ENCODE measurements around the gene ACAD11. TPM values are rescaled to one million over a fixed set of nuclear protein-coding genes. Genes with fewer than 3 reads are reported as not detected.

The ACAD11 gene
- total RNA-seq, 1 experiment from 2014 or later = 20.3 TPM

DNA sequence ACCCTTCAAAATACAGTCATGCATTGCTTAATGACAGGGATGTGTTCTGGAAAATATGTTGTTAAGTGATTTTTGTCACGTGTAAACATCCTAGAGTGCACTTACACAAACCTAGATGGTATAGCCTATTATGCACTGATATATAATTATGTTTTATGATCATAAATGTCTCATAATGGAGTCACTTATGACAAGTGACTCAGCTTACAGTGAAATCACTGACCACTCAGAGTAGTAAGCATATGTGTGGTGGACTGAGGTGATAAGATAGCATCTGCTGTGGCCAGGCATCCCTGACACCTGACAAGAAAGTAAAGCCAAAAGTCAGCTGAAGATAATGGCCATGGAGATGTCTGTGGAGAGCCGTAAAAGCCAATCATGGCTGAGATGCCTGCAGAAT lies 5.4 kb downstream of the ACAD11 start:
- DNase-seq (ENCODE audit: low spot score) = no peak
- CTCF ChIA-PET = no interaction called here
- TF ChIP-seq ELF4 (CRISPR knock-in tag; IDR thresholded peaks at IDR 0.05; ENCODE audit: low read depth) = no peak
- Mint-ChIP-seq H3K36me3 (no peaks in the 10 kb centered on the region), H3K4me1 (peaks cover 9% of the 10 kb centered on the region), H3K27me3 (ENCODE audit: low read depth) (no peaks in the 10 kb centered on the region), H3K4me3 (no peak overlapping the region), H3K27ac (no peak overlapping the region), H3K9me3 (no peaks in the 10 kb centered on the region)
- ATAC-seq = no peak
- POLR2A ChIA-PET = no interaction called here

DNA sequence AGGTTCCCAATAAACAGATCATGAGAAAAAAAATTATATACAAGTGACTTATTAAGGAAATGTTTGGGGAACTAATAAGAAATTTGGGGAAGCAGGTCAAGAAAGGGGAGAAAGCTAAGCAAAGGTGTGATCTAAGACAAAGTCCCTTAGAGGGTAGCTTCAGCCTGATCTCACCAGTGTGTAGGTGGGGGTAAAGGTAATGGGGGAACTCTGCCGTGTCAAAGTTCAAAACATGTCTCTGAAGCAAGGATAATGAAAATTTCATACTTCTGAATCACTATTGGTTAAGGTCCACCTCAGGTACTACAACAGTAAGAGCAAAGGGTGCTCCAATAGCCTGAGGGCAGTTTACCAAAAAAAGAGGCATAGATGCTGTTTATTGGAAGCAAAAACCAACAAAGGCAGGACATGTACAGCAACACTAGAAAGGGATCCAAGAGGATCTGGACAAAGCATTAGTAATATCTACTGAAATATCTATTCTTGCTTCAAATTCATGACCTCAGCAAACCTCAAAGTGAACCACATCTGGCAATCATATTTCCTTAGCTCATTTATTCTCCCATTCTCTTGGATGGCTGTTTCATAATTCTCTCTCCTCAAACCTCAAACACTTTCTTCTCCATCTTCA lies 6.9 kb downstream of the ACAD11 start:
- Mint-ChIP-seq H3K4me3 (no peak overlapping the region), H3K4me1 (no peaks in the 10 kb centered on the region), H3K9me3 (no peaks in the 10 kb centered on the region), H3K36me3 (no peaks in the 10 kb centered on the region), H3K27me3 (ENCODE audit: low read depth) (no peaks in the 10 kb centered on the region), H3K27ac (no peak overlapping the region)
- ChIA-PET CTCF (no interaction called here), POLR2A (no interaction called here)
- no peak for ATAC-seq
- TF ChIP-seq, protein P1, sequence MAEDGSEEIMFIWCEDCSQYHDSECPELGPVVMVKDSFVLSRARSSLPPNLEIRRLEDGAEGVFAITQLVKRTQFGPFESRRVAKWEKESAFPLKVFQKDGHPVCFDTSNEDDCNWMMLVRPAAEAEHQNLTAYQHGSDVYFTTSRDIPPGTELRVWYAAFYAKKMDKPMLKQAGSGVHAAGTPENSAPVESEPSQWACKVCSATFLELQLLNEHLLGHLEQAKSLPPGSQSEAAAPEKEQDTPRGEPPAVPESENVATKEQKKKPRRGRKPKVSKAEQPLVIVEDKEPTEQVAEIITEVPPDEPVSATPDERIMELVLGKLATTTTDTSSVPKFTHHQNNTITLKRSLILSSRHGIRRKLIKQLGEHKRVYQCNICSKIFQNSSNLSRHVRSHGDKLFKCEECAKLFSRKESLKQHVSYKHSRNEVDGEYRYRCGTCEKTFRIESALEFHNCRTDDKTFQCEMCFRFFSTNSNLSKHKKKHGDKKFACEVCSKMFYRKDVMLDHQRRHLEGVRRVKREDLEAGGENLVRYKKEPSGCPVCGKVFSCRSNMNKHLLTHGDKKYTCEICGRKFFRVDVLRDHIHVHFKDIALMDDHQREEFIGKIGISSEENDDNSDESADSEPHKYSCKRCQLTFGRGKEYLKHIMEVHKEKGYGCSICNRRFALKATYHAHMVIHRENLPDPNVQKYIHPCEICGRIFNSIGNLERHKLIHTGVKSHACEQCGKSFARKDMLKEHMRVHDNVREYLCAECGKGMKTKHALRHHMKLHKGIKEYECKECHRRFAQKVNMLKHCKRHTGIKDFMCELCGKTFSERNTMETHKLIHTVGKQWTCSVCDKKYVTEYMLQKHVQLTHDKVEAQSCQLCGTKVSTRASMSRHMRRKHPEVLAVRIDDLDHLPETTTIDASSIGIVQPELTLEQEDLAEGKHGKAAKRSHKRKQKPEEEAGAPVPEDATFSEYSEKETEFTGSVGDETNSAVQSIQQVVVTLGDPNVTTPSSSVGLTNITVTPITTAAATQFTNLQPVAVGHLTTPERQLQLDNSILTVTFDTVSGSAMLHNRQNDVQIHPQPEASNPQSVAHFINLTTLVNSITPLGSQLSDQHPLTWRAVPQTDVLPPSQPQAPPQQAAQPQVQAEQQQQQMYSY (CRISPR knock-in tag; IDR thresholded peaks at IDR 0.05) = no peak
- TF ChIP-seq PRRX2 (CRISPR knock-in tag; IDR thresholded peaks at IDR 0.05) (no peak), SP1 (CRISPR knock-in tag; conservative IDR thresholded peaks at IDR 0.05) (no peak), MXD4 (CRISPR knock-in tag; IDR thresholded peaks at IDR 0.05; ENCODE audit: borderline replicate concordance) (no peak), NR2C2 (CRISPR knock-in tag; IDR thresholded peaks at IDR 0.05) (no peak)
- no peak for DNase-seq (ENCODE audit: low spot score)

DNA sequence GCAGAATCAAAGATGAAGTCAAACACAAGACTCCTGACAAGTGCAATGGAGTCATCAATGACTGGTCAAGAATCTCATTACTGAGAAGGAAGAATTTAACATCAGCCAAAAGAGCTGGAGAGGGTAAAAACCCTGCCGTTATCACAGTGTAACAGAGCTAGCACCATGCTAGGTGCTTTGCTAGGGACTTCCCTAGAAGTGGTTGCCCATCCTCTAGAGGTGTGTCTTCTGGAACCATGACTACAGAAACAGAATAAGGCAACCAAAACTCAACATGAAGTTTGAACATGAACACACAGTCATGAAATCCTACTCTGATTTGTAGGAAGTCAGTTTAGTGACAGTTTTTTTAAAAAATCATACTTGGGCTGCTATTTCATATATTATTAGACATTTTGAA lies 9.5 kb downstream of the ACAD11 start:
- CTCF ChIA-PET = no interaction called here
- TF ChIP-seq, protein P2, sequence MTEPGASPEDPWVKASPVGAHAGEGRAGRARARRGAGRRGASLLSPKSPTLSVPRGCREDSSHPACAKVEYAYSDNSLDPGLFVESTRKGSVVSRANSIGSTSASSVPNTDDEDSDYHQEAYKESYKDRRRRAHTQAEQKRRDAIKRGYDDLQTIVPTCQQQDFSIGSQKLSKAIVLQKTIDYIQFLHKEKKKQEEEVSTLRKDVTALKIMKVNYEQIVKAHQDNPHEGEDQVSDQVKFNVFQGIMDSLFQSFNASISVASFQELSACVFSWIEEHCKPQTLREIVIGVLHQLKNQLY (CRISPR knock-in tag; IDR thresholded peaks at IDR 0.05) = no peak
- TF ChIP-seq, protein P3, sequence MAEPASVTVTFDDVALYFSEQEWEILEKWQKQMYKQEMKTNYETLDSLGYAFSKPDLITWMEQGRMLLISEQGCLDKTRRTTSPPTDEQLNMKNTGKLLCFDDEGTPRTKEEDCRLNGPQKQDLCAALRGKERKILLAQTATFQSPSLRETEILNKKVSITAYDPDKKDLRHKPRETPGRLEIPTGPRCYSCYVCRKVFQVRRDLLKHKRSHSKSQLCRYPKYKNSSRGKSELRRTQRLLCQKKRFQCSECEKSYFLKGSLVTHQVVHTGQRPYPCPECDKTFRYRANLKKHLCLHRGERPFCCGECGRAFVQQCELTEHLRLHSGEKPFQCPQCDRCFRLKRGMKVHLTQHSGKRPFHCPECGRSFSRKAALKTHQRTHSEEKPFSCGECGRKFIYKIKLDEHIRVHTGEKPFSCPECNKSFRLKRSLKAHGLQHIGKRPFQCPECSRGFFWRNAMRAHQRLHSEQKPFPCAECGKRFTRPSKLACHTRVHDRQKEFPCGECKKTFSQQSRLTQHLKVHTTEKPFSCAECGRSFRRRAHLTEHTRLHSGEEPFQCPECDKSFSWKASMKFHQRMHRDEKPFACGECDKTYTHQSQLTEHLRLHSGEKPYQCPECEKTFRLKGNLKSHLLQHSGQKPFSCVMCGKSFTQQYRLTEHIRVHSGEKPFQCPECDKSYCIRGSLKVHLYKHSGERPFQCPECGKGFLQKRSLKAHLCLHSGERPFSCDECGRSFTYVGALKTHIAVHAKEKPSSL (CRISPR knock-in tag; conservative IDR thresholded peaks at IDR 0.05) = no peak
- TF ChIP-seq SMAD4 (CRISPR knock-in tag; IDR thresholded peaks at IDR 0.05) = no peak
- no peak for TF ChIP-seq GRHL2 (CRISPR knock-in tag; IDR thresholded peaks at IDR 0.05; ENCODE audit: insufficient replicate concordance, severe bottlenecking)
- TF ChIP-seq, protein P4, sequence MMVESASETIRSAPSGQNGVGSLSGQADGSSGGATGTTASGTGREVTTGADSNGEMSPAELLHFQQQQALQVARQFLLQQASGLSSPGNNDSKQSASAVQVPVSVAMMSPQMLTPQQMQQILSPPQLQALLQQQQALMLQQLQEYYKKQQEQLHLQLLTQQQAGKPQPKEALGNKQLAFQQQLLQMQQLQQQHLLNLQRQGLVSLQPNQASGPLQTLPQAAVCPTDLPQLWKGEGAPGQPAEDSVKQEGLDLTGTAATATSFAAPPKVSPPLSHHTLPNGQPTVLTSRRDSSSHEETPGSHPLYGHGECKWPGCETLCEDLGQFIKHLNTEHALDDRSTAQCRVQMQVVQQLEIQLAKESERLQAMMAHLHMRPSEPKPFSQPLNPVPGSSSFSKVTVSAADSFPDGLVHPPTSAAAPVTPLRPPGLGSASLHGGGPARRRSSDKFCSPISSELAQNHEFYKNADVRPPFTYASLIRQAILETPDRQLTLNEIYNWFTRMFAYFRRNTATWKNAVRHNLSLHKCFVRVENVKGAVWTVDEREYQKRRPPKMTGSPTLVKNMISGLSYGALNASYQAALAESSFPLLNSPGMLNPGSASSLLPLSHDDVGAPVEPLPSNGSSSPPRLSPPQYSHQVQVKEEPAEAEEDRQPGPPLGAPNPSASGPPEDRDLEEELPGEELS (CRISPR knock-in tag; IDR thresholded peaks at IDR 0.05) = no peak
- no peak for TF ChIP-seq RELA (CRISPR knock-in tag; IDR thresholded peaks at IDR 0.05; ENCODE audit: borderline replicate concordance)
- TF ChIP-seq ESRRA (CRISPR knock-in tag; IDR thresholded peaks at IDR 0.05; ENCODE audit: borderline replicate concordance) = no peak
- no peak for TF ChIP-seq IRF2 (CRISPR knock-in tag; IDR thresholded peaks at IDR 0.05; ENCODE audit: borderline replicate concordance, low read depth)
- no peak for TF ChIP-seq JUN (CRISPR knock-in tag; IDR thresholded peaks at IDR 0.05)
- TF ChIP-seq, protein P5, sequence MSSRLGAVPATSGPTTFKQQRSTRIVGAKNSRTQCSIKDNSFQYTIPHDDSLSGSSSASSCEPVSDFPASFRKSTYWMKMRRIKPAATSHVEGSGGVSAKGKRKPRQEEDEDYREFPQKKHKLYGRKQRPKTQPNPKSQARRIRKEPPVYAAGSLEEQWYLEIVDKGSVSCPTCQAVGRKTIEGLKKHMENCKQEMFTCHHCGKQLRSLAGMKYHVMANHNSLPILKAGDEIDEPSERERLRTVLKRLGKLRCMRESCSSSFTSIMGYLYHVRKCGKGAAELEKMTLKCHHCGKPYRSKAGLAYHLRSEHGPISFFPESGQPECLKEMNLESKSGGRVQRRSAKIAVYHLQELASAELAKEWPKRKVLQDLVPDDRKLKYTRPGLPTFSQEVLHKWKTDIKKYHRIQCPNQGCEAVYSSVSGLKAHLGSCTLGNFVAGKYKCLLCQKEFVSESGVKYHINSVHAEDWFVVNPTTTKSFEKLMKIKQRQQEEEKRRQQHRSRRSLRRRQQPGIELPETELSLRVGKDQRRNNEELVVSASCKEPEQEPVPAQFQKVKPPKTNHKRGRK (CRISPR knock-in tag; IDR thresholded peaks at IDR 0.05; ENCODE audit: borderline replicate concordance) = no peak
- TF ChIP-seq, protein P6, sequence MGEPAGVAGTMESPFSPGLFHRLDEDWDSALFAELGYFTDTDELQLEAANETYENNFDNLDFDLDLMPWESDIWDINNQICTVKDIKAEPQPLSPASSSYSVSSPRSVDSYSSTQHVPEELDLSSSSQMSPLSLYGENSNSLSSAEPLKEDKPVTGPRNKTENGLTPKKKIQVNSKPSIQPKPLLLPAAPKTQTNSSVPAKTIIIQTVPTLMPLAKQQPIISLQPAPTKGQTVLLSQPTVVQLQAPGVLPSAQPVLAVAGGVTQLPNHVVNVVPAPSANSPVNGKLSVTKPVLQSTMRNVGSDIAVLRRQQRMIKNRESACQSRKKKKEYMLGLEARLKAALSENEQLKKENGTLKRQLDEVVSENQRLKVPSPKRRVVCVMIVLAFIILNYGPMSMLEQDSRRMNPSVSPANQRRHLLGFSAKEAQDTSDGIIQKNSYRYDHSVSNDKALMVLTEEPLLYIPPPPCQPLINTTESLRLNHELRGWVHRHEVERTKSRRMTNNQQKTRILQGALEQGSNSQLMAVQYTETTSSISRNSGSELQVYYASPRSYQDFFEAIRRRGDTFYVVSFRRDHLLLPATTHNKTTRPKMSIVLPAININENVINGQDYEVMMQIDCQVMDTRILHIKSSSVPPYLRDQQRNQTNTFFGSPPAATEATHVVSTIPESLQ (CRISPR knock-in tag; IDR thresholded peaks at IDR 0.05) = no peak
- TF ChIP-seq MYBL2 (CRISPR knock-in tag; IDR thresholded peaks at IDR 0.05) = no peak

More for the DNA sequence above, 9.5 kb downstream of the ACAD11 start:
- Mint-ChIP-seq H3K9me3 (no peaks in the 10 kb centered on the region), H3K27ac (no peak overlapping the region), H3K36me3 (no peaks in the 10 kb centered on the region), H3K4me3 (no peak overlapping the region), H3K27me3 (ENCODE audit: low read depth) (no peaks in the 10 kb centered on the region), H3K4me1 (no peaks in the 10 kb centered on the region)
- DNase-seq (ENCODE audit: low spot score) (no peak), ATAC-seq (no peak)
- POLR2A ChIA-PET = no interaction called here

All from WTC11 (cell line).